Measurements from ENCODE around the gene SEMA3B. TPM values are rescaled to one million over a fixed set of nuclear protein-coding genes. Genes with fewer than 3 reads are reported as not detected.
A peak's percentile ranks its signal among the peaks of the same experiment; 100 is the strongest.

SEMA3B gene
- total RNA-seq, 1 donor from 2014 or later: 1.4 TPM

GRCh38 chr3:50319181-50319893 is 50.4 kb downstream of the SEMA3B start:
- no peak for DNase-seq

DNA sequence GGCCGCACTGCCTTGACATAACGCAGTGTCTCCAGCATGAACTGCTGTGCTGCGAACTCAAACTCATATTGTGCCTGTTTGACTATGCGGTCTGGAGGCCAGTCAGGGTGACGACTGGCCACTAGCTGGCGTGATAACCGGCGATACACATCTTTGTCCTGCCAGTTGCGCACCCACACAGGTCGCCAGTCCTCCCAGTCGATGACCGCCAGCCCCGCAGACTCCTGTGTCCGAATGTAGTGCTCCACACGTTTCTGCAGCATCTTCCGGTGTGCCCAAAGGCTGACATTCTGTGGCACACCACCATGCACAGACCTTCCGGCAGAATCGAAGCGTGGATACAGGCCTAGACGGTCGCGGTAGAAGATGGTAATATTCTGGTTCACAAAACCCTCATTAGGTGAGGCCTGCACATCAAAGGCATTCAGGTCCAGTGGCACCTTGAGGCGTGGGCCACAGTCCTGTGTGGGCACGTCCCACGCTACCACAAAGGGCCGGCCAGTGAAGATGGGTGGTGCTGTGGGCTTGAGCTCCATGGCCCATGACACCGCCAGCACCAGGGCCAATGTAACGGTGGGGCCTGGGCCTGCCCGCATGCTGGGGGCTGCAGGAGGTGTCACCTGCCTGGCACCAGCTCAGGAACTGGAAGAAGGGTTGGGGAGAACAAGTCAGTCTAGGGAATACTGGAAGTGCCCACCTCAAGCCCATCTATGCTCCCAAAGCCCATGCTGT is 51.1 kb downstream of the SEMA3B start:
- DNase-seq: peak; percentile 60

GRCh38 chr3:50320853-50321335 is 51.9 kb downstream of the SEMA3B start:
- DNase-seq: peak; percentile 75

DNA sequence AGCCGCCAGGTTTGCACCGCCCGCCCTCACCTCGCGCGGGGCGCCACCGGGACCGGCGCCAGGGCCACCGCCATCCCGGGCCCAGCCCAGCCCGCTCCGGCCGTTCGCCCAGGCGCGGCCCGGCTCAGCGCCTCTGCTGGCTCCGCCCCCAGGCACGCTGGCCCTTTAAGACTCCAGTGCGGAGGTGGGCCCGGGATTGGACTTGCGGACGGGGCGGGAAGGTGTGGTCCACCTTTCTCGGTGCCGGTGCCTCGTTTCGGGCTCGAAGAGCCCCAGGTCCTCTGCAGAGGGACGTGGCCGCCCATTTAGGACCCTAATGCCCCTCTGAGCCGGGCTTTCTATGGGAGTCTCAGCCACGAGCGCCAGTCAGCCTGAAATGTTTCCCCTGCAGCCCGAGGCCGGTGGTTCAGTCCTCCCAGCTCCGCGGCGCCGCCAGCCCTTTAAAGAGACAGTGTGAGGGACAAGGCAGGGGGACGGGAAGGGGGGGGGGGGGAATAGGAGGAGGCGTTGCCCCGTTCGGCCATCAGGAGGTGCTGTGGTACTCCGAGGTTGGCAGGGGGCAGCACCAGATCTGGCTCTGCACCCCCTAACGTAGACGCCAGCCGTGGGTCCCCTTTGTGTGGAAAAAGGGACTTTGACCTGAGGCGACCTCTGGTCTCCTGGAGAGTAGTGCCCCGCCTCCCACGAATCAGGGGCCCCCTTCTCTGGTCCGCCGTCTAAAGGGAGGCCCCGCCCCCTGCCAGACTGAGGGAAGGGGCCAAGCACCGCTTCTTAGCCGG is 52.6 kb downstream of the SEMA3B start:
- peak; percentile 90 for DNase-seq

DNA sequence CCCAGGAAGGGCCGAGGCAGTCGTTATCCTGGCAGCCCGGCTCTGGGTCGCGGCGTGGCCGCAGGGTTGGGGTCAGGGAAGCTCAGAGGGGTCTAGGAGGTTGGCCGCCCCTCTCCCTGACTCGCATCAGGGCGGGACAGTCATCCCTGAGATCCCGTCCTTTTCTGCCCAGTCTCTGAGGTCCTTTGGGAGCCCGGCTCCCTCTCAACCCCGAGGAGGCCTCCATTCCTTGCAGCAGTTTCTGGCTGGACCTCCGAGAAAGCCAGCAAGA is 53.1 kb downstream of the SEMA3B start:
- no peak for DNase-seq

GRCh38 chr3:50322386-50323091 is 53.6 kb downstream of the SEMA3B start, which contains the start of gene HYAL2:
TSS of gene HYAL2 (minus strand) at chr3:50322745. CDS start at chr3:50320489, 2,256 bp downstream.
- peak; percentile 80 for DNase-seq

GRCh38 chr3:50323092-50323600 is 54.2 kb downstream of the SEMA3B start:
- peak; percentile 88 for DNase-seq

- peak; percentile 92 for DNase-seq
Measured at GRCh38 chr3:50323614-50324199, 54.8 kb downstream of the SEMA3B start.

- peak; percentile 89 for DNase-seq
Measured at GRCh38 chr3:50324351-50325112, 55.6 kb downstream of the SEMA3B start.

DNA sequence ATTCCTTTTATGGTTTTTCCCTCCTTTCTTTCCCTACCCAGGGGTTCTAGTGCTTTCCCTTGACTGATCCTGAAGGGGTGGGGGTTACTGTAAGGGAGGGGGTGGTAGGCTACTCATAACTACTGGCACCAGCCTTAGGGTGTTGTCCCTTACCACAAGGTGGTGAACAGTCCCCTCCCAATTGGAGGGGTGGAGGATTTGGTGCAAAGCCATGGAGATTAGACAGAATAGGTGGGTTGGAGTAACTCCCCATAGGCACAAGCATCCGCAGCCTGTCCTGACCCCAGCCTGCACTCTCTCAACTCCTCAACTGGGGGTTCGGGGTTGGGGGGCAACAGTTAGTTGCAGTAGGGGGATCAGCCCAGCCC is 56.1 kb downstream of the SEMA3B start:
- DNase-seq: no peak

DNA sequence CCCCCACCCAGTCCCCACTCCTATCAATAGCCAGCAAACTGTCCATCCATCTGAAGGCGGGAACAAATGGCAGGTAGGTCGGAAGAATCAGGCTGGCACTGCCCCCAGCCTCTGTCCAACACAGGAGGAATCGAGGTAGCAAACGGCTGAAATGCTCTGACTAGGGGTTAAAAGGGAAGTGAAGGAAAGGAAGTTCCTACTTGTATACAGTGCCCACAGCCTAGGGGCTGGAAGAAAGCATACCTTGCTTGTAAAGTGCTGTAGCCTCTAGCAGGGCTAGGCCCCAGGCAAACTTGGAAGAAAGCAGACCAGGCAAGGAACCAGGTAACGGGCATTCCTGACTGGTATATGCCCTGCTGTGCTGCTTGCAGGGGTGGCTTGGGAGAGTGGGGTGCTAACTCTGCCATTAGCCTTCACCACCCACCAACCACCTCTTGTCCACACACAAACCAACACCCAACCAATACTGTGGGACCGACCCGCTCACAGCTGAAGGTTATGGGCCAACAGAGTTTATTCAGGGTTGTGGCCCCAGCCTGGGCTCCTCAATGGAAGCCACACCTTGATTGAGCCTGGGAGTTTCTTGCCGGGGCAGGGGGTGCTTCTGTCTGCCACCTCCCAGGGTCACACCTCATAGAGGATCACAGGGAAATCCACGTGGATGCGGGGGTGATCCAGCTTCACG is 56.7 kb downstream of the SEMA3B start:
- DNase-seq: no peak

- no peak for DNase-seq
Measured at GRCh38 chr3:50326182-50326541, 57.2 kb downstream of the SEMA3B start.

DNA sequence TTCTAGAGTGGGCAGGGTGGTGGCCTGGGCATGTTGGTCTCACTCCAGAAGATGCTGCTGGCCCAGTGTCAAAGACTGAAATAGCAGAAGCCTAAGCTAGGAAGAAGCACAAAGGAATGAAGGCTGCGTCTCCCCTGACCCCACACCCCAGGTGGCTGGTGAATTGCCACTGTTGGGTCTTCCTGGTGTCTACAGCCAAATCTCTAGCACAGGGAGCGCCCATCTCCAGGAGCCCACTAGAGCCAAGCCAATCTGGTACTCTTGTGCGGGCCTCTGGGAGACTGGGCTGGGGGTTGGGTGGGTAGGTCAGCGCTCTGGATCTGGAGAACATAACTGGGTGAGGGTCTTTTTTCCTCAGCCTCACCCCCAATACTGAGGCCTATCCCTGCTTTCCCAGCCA is 58.2 kb downstream of the SEMA3B start:
- DNase-seq: no peak

Other genes starting within 250 kb of the SEMA3B start
- gene RBM5, start 180.2 kb upstream of the SEMA3B start, total RNA-seq: 201 and 249 TPM in 2 replicates
- gene SEMA3F, start 113.8 kb upstream of the SEMA3B start, total RNA-seq: 44.6 and 79.4 TPM in 2 replicates
- gene GNAT1, start 77.5 kb upstream of the SEMA3B start, total RNA-seq: not detected in 2 replicates
- not detected in 2 replicates for gene SLC38A3, start 63.9 kb upstream of the SEMA3B start, total RNA-seq
- gene GNAI2, start 32.9 kb upstream of the SEMA3B start, total RNA-seq: 624 and 776 TPM in 2 replicates
- not detected in 2 replicates for gene LSMEM2, start 9.9 kb downstream of the SEMA3B start, total RNA-seq
- 92.2 and 113 TPM in 2 replicates for gene IFRD2, start 23.3 kb downstream of the SEMA3B start, total RNA-seq
- 24.0 and 28.1 TPM in 2 replicates for gene HYAL3, start 30.3 kb downstream of the SEMA3B start, total RNA-seq
- gene NAA80, start 30.3 kb downstream of the SEMA3B start, total RNA-seq: 4.9 and 7.3 TPM in 2 replicates
- gene HYAL1, start 34.4 kb downstream of the SEMA3B start, total RNA-seq: 11.4 and 30.6 TPM in 2 replicates
- gene HYAL2, start 53.6 kb downstream of the SEMA3B start, total RNA-seq: 600 and 601 TPM in 2 replicates
- 19.7 and 20.8 TPM in 2 replicates for gene TUSC2, start 59.1 kb downstream of the SEMA3B start, total RNA-seq
- 21.7 and 28.8 TPM in 2 replicates for gene RASSF1, start 71.7 kb downstream of the SEMA3B start, total RNA-seq
- 0.05 TPM in 1 of 2 replicates, not detected in the other for gene ZMYND10, start 76.6 kb downstream of the SEMA3B start, total RNA-seq
- 14.0 and 16.8 TPM in 2 replicates for gene NPRL2, start 81.6 kb downstream of the SEMA3B start, total RNA-seq
- 26.2 and 30.0 TPM in 2 replicates for gene CYB561D2, start 81.7 kb downstream of the SEMA3B start, total RNA-seq
- gene TMEM115, start 90.4 kb downstream of the SEMA3B start, total RNA-seq: 60.3 and 61.6 TPM in 2 replicates
- not detected in 2 replicates for gene CACNA2D2, start 234.5 kb downstream of the SEMA3B start, total RNA-seq

All from dermis blood vessel endothelial cell (primary cell).